GM18861 (cell line): ENCODE results near the gene FBXL20.
"Not testable (repeated sequence)": the region's sequence is repeated elsewhere in the genome, so short reads cannot be mapped to it uniquely, and the experiment has no call there.

ENCODE experiments used
- ATAC-seq: cut with Tn5 transposase; IDR thresholded peaks from one replicate; pipeline ENCODE4 v1.9.1; 2021; ENCODE audit not compliant: unreplicated experiment

The FBXL20 gene

DNA sequence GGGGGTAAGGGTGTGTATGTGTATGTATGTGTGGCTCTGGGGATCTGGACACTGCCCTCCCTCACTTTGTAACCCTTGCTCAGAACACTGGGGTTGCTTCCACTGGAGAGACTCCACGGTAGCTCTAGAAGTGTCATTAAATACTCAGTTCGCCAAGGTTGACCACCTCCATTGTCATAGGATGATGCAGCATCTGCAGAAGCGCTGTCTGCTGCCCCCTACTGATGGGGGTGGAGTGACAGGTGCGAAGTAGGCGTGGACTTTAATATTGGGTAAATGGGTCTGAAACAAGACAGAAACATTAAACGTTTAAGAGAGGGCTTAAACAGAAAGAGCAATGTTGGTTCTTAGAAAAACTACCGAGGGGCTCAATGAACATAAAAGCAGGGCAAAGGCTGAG is 140.1 kb downstream of the FBXL20 start:
- ATAC-seq, result no peak

DNA sequence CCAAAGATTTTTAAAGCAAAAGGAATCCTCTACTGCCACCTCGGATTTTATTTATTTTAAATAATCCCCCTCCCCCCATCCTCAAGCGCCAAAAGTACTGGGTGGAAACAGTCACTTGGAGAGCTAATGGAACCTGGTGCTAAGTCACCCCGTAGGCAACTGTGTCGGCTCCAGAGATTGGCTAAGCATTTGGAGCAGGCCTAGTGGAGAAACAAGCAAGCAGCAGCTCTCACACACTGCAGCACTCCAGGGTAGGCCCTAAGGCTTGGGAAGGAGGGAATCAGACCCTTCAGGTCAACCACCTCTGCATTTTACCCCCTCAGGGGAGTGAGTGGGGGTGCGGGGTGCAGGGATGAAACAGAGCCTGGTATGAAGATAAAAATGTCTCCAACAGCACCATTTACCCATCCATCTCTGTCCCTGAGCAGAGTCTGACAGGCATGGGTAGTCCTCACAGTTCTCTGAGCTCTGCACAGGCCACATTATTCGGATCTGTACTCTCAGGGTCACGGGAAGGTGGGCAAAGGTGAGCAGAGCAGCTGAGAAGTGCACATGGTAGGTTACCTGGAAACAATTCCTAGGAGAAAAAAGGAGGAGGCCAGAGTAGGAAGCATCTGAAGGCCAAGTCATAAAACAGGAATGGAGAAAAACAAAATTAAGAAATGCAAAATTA is 148.5 kb downstream of the FBXL20 start:
- no peak for ATAC-seq

DNA sequence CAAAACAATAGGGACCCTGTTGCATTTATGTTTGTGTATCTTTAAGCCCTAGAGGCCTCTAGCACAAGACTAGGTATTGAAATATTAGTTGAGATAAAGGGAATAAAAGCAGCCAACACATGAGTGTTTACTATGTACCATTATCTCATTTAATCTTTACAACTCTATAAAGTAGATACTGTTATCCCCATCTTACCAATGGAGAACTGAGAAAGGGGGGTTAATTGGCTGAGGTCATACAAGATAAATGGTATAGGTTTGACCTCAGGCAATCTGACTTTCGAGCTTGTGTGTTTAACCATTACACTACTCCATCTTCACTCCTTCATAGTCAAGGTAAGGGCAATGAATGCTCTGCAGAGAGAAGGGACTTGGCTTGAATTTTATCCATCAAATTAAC is 149.4 kb downstream of the FBXL20 start:
- ATAC-seq, result no peak

DNA sequence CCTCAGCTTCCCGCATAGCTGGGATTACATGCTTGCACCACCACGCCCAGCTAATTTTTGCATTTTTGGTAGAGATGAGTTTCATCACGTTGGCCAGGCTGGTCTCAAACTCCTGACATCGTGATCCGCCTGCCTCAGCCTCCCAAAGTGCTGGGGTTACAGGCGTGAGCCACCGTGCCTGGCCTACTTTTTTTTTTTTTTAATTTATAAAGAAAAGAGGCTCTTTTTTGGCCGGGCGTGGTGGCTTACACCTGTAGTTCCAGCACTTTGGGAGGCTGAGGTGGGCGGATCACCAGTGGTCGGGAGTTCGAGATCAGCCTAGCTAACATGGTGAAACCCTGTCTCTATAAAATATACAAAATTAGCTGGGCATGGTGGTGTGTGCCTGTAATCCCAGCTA is 151.3 kb downstream of the FBXL20 start:
- not testable (repeated sequence) for ATAC-seq

DNA sequence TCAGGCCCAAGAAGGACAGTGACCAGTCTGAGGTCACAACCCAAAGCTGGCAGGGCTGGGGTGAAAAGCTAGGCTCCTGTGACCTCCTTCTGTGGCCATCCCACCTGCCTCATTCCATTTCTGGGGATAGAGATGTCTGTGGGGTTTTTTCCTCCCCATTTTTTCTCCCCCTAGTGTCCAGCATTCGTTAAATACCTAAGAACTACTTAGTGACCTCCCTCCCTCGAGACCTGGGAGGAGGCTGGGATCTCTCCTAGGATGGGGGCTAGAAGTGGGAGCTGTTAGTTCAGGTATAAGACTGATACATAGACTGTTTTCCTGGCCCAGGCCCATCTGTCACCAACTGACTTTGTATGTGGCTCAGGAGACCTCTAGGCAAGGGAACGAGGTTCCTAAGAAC is 155.2 kb downstream of the FBXL20 start:
- ATAC-seq, result no peak

DNA sequence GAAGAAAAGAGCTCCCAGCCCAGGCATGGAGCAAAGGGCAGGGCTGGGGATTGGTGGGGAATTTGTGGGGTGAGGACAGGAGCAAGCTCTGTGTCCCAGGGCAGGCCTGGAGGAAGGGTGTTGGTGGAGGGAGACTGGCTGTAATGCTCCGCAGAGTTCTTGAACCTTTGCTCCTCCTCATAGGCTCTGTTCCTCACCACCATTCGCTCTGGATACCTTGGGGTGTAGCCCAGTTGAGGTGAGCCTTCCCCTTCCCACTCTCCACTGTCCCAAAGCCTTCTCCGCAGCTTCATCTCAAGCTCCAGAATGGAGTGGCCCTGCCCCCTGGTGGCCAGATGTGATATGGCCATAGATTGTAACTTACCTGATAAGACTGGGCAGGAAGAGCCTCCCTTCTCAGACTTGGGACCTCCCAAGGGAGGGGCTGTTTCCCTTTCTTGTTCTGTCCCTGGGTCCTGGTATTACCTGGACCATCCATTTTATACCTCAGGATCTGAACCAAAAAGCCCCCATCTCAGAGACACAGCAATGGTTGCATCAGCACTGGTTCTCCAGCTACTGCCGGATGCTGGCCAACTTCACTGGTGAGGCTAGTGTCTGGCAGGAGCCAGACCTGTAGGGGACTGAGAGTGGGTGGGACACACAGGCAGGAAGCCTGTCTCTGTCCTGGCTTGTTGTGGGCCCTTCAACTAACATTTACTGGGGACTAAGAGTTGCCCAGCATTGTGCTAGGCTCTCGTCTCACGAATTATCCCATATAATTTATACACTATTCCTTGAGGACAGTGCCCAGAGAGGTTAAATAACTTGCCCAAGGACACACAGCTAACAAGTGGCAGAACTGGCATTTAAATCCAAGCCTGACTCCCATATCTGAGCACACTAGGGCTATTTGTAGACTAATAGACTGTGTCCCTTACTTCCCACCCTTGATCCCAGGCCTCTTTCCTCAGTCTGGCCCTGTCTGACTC is 156.5 kb downstream of the FBXL20 start:
- ATAC-seq, result peak; percentile 67

DNA sequence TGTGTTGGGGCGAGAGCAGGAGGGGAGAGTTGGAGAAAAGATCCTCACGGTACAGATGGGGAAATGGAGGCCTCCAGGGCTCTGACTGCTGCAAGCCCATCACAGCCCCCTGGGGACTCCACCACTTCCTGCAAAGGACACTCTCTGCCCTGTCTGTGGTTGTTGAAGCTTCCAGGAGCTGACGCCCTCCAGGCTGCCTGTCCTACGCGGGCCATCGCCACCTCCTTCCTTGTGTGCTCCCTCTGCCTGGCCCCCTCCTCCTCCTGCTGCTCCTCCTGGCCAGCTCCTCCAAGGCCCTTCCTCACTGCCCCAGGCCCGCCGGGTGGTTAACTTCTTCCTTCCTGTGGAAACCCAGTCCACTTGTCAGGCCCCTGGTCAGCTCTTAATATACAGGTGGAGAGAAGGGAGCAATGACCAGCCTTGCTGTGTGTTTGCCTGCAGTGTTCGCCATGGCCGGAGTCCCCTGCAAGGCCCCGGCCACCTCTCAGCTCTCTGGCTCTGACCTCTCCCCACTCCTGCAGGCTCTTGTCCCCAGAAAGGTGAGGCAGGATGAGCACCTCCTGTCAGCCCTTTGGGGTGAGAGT is 157.3 kb downstream of the FBXL20 start:
- ATAC-seq, result no peak

DNA sequence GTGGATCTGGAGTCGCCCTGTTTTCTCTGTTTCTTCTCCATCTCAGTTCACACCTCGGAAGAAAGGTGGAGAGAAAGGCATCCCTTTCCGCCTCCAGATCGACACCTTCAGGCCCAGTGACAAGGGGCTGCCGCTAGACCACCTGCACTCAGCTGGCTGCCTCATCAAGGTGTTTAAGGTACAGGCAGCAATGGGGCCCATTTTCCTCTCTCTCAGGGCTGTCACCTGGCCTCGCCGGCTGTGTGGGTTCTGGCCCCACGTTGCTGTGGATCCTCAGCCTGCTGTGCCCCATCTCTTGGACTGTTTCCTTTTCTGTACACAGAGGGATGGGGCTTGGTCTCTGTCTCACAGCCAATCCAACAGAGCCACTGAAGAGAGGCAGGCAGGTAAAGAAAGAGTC is 158.3 kb downstream of the FBXL20 start:
- ATAC-seq, result no peak

DNA sequence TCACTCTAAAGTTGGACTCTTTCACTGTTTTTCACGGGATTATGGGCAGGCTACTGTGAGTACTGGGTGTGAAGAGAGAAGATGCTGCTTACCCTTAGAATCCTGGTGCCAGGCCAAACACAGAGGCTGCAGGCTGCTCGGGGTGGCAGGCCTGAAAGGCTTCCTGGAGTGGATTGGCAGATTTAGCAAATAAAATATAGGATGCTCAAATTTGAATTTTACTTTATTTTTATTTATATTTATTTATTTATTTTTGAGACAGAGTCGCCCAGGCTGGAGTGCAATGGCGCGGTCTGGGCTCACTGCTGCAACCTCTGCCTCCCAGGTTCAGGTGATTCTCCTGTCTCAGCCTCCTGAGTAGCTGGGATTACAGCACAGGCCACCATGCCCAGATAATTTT is 160.8 kb downstream of the FBXL20 start:
- ATAC-seq, result no peak

DNA sequence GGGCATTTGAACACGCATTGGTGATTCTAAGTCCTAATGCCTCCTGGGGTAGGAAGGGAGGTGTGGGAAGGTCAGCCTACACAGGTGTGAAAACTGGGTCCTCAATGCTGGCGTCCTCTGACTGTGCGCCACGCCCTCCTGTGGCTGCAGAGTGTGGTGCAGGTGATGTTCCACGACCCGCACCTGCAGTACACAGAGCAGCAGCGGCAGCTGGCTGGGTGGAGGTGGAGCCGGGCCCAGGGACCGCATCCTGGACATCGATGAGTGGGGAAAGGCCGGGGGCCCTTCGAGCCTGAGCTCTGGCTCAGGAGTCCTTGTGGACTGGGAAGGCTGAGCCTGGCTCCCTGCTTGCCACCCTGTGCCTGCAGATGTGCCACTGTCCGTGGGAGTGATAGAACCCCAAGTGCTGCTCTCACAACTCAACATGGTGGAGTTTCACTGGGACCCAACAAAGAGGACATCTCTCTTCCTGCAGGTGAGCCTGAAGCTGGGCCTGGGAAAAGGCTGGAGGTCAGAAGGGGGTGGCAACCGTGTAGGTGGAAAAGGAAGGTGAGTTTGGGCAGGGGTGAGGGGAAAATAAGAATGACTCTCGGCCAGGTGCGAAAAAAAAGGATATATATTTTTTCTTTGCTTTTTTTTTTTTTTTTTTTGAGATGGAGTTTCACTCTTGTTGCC is 161.6 kb downstream of the FBXL20 start:
- ATAC-seq, result no peak

DNA sequence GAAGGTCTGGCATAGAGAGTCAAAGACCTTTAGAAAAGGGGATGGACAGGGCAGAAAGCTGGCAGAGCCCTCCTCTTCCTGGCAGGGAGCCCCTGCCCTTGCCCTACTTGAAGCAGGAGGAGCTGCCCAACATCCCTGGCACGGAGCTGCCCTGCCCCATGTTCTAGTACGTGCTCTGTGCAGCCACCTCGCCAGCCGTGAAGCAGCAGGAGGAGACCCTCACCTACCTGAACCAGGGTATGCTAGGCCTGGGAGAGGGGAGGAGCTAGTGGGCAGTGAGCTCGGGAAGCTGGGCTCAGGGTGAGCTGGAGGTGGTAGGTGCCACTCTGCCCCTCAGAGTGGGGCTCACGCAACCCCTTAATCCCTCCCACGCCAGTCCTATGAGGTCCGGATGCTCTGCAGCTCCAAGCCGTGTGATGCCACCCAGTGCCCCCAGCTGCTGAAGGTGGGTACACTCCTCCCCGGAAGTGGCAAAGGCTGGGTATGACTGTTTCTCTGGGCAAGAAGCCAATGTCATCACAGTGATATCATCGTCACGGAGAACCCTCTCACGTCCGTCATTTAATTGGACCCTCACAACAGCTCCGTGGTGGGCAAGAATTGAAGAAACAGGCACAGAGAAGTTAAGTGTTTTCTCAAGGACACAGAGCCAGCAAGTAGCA is 163.0 kb downstream of the FBXL20 start:
- ATAC-seq, result no peak

DNA sequence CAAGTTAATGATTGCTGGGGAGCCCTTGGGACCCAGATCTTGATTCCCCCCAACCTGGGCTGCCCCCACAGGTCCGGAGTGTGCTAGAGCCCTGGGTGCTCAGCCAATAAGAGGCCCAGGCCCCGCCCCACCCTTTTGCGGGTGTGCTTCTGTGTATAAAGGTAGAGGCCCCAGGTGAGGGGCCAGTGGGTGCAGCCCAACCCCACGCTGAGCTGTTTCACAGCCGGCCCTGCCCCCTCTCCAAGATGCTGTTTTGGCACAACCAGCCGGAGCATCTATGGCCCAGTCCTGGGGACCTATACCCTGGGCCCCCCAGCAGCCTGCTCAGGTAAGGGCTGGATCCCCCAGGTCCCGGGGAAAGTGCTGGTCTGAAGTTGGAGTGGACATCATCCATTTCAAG is 163.8 kb downstream of the FBXL20 start:
- no peak for ATAC-seq

DNA sequence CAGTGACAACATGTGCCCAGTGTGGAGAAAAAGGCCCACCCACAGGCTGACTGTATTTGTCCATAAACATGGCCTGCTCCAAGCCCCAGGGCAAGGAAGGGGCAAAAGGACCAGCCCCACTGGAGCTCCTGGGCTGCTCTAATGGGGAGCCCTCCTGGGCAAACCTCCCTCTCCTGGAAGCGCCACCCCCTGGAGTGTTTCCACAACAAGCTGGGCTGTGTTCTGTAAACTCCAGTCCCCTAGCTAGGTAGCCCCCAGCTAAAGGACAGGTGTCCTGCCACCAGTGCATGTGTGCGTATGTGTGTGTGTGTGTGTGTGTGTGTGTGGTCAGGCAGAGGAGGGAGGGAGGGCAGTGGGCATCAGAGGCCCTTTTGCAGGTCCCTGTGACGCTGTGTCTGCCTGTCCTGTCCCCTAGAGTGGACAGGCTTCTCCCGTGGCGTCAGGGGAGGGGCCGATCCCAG is 164.4 kb downstream of the FBXL20 start:
- ATAC-seq, result no peak

DNA sequence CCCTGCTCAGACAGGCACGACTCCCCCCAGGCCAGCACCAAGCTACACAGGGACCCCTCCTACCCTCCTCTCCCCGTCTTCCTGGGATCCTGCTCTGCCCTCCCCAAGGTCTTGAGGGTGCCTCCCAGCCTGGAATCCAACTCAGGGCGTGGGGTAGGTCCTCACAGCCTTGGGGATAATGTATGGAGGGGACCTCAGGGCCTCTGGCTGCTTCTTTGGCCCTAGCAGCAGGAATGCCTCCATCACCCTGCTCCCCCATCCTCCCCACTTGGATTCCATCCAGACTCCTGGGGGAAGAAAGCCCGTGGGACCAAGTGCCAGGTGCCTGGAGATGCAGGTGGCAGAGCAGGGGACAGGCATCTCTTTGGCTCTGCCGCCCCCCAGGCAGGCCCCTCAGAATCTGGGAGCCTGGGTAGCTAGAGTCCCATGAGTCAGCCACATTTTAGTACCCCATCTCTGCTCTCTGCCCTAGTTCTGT is 164.9 kb downstream of the FBXL20 start:
- no peak for ATAC-seq

DNA sequence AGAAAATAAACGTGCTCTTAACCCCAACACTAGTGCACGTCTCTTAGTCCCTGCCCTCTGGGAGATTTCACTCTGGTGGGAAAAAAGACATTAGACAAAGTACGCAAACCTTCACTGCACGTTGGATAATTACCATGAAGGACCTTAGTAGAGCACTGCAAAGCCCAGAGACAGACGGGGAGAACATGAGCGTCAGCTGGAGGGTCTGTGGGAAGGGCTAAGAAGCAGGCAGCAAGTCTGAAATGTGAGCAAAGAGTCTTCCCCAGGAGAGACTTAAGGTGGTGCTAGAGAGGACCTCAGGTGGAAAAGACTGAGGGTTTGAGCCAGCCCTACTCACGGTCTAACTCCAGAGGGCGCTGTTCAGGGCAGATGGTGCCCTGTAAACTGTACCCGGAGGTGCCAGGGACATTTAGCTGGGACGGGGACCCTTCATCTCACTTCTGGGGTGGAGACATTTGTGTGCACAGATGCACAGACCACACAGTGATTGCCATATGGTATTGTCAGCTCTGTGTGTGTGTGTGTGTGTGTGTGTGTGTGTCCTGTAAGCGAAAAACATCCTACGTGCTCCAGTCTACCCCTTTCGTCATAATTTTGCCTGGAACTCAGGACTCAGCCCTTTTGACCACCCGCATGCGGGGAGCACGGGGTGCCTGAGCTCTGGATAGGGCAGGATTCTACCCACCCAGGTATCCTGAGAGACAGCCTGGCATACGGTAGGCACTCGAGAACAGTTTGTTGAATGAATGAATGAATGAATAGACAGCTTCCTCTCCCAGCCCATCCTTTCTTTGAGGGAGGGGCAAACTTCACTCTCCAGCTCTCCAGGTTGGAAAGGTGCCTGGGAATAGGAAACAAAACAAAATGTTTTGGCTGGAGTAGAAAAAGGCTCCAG is 165.6 kb downstream of the FBXL20 start:
- ATAC-seq, result no peak

DNA sequence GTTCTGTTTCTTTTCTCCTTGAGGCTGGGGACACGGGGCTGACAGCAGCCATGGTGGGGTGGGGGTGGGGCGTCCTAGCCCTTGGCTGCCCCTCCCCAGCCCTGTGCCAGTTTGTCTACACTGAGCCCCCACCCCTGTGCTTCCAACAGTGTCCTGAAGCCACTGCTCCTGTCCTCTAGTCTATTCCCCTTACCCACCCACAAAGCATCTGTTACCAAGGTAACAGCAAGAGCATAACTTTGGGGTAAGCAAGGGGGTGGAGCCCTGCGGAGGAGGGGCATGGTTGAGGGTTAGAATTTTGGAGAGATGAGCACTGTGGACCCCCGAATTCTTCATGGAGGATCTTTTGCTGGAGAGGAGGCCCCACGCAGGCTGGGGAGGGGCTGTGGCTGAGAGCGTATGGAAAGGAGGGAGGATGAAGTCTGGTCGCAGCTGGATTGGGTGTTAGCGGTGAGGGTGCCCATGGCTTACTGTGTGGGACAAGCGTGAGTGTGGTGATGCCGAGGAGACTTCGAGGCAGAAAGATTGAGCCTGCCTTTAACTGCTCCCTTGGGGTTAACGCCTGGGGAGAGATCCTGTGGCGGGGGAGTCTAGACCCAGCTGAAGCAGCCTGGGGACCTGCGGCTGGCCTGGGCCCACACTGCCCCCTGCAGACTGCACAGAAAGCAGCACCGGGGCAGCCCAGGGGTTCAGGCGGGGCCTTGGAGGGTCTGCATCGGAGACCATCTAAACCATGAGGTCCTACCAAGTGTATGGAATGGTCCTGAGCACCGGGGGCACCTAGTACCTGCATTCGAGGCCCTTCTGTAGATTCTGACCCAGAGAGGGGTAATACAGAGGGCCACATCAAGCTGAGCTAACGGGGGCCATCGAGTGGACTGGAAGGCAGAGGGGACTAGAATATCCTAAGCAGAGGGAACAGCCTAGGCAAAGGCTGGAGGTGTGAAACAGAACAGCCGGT is 169.6 kb downstream of the FBXL20 start:
- ATAC-seq, result no peak

DNA sequence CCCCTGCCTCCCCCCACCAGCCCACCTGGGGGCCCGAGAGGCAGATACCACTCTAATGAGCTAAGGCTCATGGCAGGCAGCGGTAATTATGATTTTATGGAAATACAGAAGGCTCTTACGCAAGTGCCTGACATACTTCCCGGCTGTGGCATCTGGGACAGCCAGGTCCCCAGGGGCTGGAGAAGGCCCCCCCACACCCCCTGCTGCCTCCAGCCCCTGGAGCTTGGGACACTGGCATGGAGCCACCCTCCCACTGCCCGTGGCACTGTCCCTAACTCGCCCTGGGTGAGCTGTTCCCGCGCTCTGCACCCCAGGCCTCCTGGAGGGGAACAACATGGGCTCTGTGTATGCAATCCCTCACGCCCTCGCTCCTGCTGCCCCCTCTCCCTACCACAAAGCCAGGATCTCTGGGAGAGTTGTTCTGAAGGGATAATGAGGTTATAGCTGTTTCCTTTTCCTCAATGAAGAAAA is 170.3 kb downstream of the FBXL20 start:
- no peak for ATAC-seq

DNA sequence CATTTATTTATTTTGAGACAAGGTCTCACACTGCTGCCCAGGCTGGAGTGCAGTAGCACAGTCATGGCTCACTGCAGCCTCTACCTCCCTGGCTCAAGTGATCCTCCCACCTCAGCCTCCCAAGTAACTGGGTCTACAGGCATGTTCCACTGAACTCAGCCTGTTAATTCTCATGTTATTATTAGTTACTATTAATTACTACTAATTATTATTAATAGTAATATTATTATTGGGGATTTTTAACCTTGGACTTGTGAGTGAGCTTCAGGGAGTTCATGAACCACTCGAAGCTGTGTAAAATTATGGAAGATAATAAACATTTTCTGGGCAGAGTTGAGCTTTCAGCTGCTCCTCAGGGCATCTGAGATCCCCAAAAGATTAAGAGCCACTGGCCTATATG is 171.1 kb downstream of the FBXL20 start:
- ATAC-seq, result no peak
